A549 treated with Hydrocortisone at 1 μM for 4 hours (cell line): ENCODE data around the gene VAC14. TPM values are rescaled to one million over a fixed set of nuclear protein-coding genes. Genes with fewer than 3 reads are reported as not detected.

Experiments
- total RNA-seq: library from RNA; stranded (reverse); fragments of 200-300 nt; extraction: Qiagen RNA extraction; gene quantifications from 5 replicates; pipeline ENCODE4 v1.2.3, GENCODE V29; 2022

Gene VAC14
- 30.9 to 34.7 TPM (median 33.5 TPM) in 5 replicates for total RNA-seq

DNA sequence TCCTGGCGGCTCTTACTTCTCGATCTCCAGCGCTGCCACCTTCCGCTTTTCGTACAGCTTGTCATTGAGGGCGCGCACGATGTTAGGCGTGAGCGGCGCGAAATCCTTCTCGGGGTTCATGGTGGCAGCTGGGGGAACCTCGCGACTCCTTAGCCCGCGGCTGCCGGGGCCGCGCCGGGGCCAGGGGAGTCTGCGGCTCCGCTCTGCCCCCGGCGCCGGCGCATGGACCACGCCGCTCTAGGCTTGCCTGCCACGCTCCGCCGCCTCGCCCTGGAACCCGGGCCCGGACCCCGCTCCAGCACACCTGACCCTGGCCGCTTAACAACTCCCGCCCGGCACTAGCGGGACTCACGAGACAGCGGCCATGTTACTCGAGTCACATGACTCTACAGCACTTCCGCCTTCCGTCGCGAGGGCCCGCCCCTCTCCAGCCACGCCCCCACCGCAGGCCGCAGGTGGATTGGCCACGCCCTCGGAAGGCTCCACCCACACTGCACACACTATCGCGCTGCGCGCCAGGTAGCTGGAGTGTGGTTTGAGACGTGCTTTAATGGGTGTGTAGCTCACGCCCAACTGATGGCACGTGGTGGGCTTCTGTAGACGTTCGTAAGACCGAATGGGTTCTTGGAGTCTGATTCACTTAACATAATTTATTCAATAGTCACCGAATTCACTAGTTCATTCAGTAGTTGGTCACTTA, at the start of gene VAC14:
Gene VAC14 (minus strand): TSS at position 378 of the 700 bp plus-strand sequence. CDS start 258 bp downstream, at position 120.

GRCh38 chr16:70685938-70686375, 115.0 kb downstream of the VAC14 start, which contains the start of gene MTSS2:
Gene MTSS2 (minus strand): TSS chr16:70686053. CDS start chr16:70685791, 262 bp downstream.

DNA sequence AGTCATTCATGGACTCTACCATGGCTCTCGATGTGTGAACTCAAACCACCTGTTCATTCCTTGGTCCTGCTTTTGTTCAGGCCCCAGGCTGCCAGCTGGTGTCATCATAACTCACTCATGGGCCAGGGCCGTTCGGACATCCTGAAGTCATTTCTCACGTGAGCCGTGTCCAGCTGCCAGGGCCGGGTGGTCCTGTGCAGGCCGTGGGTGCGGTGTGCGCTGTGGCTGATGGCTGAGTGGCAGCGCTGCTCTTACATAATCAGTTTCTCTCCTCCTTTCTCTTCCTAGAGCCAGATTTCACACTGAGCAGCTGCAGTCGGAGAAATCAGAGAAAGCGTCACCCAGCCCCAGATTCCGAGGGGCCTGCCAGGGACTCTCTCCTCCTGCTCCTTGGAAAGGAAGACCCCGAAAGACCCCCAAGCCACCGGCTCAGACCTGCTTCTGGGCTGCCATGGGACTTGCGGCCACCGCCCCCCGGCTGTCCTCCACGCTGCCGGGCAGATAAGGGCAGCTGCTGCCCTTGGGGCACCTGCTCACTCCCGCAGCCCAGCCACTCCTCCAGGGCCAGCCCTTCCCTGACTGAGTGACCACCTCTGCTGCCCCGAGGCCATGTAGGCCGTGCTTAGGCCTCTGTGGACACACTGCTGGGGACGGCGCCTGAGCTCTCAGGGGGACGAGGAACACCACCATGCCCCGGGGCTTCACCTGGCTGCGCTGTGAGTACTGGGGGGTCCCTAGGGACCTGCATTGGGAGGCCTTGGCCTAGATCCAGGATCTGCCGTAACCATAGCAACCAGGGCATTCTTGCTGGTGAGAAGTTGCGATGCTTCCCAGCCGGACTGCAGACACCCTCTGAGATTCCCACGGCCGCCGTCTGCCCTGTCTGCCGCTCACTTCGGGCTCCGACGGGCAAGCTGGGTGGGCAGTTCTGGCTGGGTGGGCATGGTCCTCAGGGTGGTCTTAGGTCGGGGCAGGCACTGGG, 154.4 kb downstream of the VAC14 start, which contains the start of gene IL34:
Gene IL34 (plus strand): TSS at position 300 of the 982 bp plus-strand sequence. CDS start 389 bp downstream, at position 689.

Other genes with a start within 250 kb of the VAC14 start
- gene IL34, start 154.6 kb downstream of the VAC14 start, total RNA-seq, result 0.26 to 0.72 TPM (median 0.38 TPM) in 5 replicates
- gene MTSS2, start 115.1 kb downstream of the VAC14 start, total RNA-seq, result 83.7 to 101 TPM (median 92.9 TPM) in 5 replicates